ENCODE data around the gene THSD4.

Gene THSD4

DNA sequence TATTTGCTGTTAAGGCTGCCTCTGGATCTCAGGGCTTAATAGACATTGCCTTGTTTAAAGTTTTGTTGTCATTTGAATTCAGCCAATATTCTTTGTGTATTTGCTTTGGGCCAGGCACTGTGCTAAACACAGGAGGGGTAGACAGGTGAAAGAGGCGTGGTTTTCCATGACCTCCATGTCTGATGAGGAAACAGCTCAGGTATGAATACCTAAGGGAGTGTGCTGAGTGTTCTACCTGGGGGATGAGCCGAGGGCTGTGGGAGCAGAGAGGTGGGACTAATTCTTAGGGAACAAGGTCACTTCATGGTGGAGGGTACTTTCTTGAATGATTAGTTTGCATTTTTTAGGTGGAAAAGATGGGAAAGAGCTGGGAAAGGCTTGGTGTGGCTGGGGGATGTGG is 108.2 kb downstream of the THSD4 start:
- Histone ChIP-seq H3K27ac (replicated peaks) (no peak overlapping the region), H3K27me3 (ENCODE audit: insufficient read depth, poor library complexity, severe bottlenecking) (peaks cover 4% of the 10 kb centered on the region), H3K4me3 (replicated peaks; ENCODE audit: insufficient read depth, low read length) (no peak overlapping the region)
- DNase-seq (ENCODE audit: low read depth in 1 of 2, low spot score in 1 of 2): no peak
- TF ChIP-seq GABPA (IDR thresholded peaks at IDR 0.05; ENCODE audit: low read depth) (no peak), POLR2AphosphoS5 (IDR thresholded peaks at IDR 0.05; ENCODE audit: low read depth) (no peak), SPI1 (IDR thresholded peaks at IDR 0.05; ENCODE audit: borderline replicate concordance, low read depth) (no peak)
- TF ChIP-seq, protein P1, sequence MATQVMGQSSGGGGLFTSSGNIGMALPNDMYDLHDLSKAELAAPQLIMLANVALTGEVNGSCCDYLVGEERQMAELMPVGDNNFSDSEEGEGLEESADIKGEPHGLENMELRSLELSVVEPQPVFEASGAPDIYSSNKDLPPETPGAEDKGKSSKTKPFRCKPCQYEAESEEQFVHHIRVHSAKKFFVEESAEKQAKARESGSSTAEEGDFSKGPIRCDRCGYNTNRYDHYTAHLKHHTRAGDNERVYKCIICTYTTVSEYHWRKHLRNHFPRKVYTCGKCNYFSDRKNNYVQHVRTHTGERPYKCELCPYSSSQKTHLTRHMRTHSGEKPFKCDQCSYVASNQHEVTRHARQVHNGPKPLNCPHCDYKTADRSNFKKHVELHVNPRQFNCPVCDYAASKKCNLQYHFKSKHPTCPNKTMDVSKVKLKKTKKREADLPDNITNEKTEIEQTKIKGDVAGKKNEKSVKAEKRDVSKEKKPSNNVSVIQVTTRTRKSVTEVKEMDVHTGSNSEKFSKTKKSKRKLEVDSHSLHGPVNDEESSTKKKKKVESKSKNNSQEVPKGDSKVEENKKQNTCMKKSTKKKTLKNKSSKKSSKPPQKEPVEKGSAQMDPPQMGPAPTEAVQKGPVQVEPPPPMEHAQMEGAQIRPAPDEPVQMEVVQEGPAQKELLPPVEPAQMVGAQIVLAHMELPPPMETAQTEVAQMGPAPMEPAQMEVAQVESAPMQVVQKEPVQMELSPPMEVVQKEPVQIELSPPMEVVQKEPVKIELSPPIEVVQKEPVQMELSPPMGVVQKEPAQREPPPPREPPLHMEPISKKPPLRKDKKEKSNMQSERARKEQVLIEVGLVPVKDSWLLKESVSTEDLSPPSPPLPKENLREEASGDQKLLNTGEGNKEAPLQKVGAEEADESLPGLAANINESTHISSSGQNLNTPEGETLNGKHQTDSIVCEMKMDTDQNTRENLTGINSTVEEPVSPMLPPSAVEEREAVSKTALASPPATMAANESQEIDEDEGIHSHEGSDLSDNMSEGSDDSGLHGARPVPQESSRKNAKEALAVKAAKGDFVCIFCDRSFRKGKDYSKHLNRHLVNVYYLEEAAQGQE (IDR thresholded peaks at IDR 0.05; ENCODE audit: insufficient replicate concordance, low read depth): no peak
- TF ChIP-seq, protein P2, sequence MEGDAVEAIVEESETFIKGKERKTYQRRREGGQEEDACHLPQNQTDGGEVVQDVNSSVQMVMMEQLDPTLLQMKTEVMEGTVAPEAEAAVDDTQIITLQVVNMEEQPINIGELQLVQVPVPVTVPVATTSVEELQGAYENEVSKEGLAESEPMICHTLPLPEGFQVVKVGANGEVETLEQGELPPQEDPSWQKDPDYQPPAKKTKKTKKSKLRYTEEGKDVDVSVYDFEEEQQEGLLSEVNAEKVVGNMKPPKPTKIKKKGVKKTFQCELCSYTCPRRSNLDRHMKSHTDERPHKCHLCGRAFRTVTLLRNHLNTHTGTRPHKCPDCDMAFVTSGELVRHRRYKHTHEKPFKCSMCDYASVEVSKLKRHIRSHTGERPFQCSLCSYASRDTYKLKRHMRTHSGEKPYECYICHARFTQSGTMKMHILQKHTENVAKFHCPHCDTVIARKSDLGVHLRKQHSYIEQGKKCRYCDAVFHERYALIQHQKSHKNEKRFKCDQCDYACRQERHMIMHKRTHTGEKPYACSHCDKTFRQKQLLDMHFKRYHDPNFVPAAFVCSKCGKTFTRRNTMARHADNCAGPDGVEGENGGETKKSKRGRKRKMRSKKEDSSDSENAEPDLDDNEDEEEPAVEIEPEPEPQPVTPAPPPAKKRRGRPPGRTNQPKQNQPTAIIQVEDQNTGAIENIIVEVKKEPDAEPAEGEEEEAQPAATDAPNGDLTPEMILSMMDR (IDR thresholded peaks at IDR 0.05; ENCODE audit: insufficient read depth, low read length): no peak

DNA sequence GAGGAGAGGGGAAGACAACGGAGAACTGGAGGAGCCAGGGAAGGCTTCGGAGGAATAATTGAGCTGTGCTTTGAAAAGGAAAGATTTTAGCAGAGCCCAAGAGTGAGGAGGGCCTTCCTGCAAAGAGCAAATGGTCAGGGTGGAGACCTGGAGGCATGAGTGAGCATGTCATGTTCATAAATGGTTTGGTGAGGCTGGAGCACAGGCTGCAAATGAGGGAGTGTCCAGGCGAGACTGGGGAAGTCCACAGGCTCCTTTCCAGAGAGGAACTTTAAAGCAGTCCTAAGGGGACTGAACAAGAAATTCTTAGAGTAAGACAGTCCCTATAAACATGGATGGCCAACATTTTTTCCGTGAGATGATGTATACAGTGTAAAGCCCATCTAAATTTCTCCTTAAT is 108.8 kb downstream of the THSD4 start:
- TF ChIP-seq POLR2AphosphoS5 (IDR thresholded peaks at IDR 0.05; ENCODE audit: low read depth): no peak
- TF ChIP-seq, protein P2 (IDR thresholded peaks at IDR 0.05; ENCODE audit: insufficient read depth, low read length): no peak
- TF ChIP-seq SPI1 (IDR thresholded peaks at IDR 0.05; ENCODE audit: borderline replicate concordance, low read depth): no peak
- TF ChIP-seq, protein P1 (IDR thresholded peaks at IDR 0.05; ENCODE audit: insufficient replicate concordance, low read depth): no peak
- no peak for TF ChIP-seq GABPA (IDR thresholded peaks at IDR 0.05; ENCODE audit: low read depth)
- Histone ChIP-seq H3K27ac (replicated peaks) (no peak overlapping the region), H3K4me3 (replicated peaks; ENCODE audit: insufficient read depth, low read length) (no peak overlapping the region), H3K27me3 (ENCODE audit: insufficient read depth, poor library complexity, severe bottlenecking) (peaks cover 4% of the 10 kb centered on the region)
- DNase-seq (ENCODE audit: low read depth in 1 of 2, low spot score in 1 of 2): no peak

DNA sequence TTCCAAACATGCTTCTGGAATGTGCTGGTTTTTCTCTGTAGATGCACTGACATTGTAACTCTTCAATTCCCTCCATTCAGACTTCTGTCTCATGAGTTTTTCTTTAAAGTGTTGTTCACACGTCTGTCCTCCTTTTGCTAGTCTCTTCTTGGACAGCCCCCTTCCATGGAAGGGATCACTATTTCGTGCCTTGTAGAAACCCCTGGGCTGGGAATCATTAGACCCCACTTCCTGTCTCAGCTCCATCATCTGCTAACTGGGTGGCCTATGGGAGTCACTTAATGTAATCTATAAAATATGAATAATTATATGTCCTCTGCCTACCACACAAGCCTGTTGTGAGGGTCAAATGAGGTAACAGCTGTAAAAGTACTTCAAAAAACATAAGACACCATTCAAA is 110.6 kb downstream of the THSD4 start:
- peaks cover 4% of the 10 kb centered on the region for H3K27me3 ChIP-seq (ENCODE audit: insufficient read depth, poor library complexity, severe bottlenecking)
- H3K27ac ChIP-seq (replicated peaks): no peak overlapping the region
- TF ChIP-seq, protein P2 (IDR thresholded peaks at IDR 0.05; ENCODE audit: insufficient read depth, low read length): no peak
- TF ChIP-seq SPI1 (IDR thresholded peaks at IDR 0.05; ENCODE audit: borderline replicate concordance, low read depth) (no peak), POLR2AphosphoS5 (IDR thresholded peaks at IDR 0.05; ENCODE audit: low read depth) (no peak), GABPA (IDR thresholded peaks at IDR 0.05; ENCODE audit: low read depth) (no peak)
- TF ChIP-seq, protein P1 (IDR thresholded peaks at IDR 0.05; ENCODE audit: insufficient replicate concordance, low read depth): no peak
- H3K4me3 ChIP-seq (replicated peaks; ENCODE audit: insufficient read depth, low read length): no peak overlapping the region
- DNase-seq (ENCODE audit: low read depth in 1 of 2, low spot score in 1 of 2): no peak

All from HL-60 (cell line).